ES-I3 (cell line): Measurements from ENCODE around the gene STPG3.

Source experiments
- H3K36me3 ChIP-seq: 2 replicates; pipeline ENCODE4 v1.6.1; 2013; ENCODE audit warnings: mild to moderate bottlenecking, low read length, control low read depth, moderate library complexity; ENCODE audit not compliant: insufficient read depth
- H3K4me1 ChIP-seq: 2 replicates; pipeline ENCODE4 v1.6.1; 2013; ENCODE audit warnings: mild to moderate bottlenecking, control low read depth, low read length; ENCODE audit not compliant: insufficient read depth
- H3K9ac ChIP-seq: 2 replicates; pipeline ENCODE4 v1.6.1; 2013; ENCODE audit warnings: low read depth, mild to moderate bottlenecking, low read length, moderate library complexity
- H3K9me3 ChIP-seq: 2 replicates; pipeline ENCODE4 v1.6.1; 2013; ENCODE audit warnings: mild to moderate bottlenecking, low read length, moderate library complexity; ENCODE audit not compliant: control insufficient read depth, insufficient read depth

The STPG3 gene

DNA sequence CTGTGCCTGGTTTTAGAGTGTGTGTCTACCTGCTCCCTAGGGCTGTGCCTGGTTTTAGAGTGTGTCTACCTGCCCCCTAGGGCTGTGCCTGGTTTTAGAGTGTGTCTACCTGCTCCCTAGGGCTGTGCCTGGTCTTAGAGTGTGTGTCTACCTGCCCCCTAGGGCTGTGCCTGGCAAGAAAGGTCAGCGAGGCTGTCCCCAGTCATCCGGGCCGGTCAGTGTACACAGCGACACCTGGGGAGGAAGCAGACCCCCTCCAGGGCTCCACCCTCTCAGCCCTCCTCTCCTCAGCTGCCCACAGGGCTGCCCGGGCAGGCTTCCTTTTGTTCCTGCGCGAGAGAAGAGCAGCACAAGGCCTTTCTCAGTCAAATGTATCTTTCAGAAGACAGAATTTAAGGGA is 46.9 kb downstream of the STPG3 start:
- Histone ChIP-seq H3K4me1 (peaks cover 22% of the 10 kb centered on the region), H3K36me3 (no peaks in the 10 kb centered on the region), H3K9ac (no peak overlapping the region)

DNA sequence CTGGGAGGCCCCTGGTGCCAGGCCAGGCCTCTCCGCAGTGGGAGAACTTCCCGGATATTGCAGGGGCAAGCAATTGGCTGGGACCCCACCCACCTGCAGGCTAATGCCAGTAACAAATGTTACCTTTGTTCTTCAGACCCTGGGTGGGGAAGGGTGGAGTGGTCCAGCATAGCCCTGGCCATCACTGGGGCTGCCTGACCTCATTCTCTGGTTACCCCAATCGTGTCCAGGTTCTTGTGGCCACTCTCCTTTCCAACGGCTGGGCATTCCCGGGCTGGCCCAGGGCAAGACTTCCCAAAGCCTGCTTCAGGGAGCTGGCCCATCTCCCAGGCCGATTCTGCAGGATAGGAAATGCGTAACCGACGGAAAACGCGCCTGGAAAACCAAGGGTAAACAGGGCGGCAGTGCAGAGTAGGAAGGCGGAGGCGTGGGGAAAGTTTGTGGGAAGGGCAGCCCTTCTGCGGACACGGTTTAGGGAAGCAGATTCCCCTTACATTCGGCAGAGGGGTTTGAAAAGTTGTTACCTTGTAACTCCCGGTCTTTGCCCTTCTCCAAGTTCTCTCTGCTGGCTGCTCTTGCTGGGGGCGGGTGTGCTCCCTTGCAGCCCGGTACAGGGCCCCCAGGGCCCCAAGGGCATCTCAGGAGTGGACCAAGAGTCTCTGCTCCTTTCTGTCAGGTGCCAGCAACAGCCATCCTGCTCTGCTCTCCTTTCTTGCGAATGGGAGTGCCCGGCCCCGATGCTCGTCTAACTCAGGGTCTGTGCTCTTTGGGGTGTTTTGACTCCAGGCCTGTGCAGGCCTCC is 47.5 kb downstream of the STPG3 start:
- Histone ChIP-seq H3K9ac (peak overlapping the region; percentile 76; the same call in 1 of the 2 replicates), H3K4me1 (peaks cover 22% of the 10 kb centered on the region), H3K36me3 (no peaks in the 10 kb centered on the region), H3K9me3 (peaks cover 8% of the 10 kb centered on the region; the same call in 1 of the 2 replicates)

More for the DNA sequence above, 46.9 kb downstream of the STPG3 start:
- H3K9me3 ChIP-seq = peaks cover 8% of the 10 kb centered on the region; the same call in 1 of the 2 replicates

GRCh38 chr9:137299203-137299565 is 48.1 kb downstream of the STPG3 start:
- peak overlapping the region; percentile 76; the same call in 1 of the 2 replicates for H3K9ac ChIP-seq
- H3K4me1 ChIP-seq = peaks cover 22% of the 10 kb centered on the region
- peaks cover 4% of the 10 kb centered on the region; the same call in 1 of the 2 replicates for H3K9me3 ChIP-seq
- H3K36me3 ChIP-seq = no peaks in the 10 kb centered on the region

DNA sequence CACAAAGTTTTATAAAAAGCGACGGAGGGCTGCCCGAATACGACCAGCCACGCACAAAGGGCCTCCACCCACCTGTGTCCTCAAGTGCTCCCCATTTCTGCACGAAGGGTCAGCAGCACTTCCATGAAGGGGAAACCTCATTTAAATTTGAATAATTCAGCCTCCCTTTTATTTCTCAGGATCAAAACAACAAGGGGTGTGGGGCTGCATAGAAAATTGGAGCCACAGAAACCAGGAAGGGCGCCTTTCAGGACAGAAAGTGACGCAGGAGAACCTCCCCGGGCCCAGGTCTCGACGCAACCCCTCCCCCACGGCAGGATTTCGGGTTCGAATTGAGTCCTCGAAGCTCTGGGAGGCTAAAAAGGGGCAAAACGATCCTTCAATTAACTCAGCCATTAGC is 48.9 kb downstream of the STPG3 start:
- peak overlapping the region; percentile 76; the same call in 1 of the 2 replicates for H3K9ac ChIP-seq
- H3K4me1 ChIP-seq = peaks cover 22% of the 10 kb centered on the region
- no peaks in the 10 kb centered on the region for H3K9me3 ChIP-seq
- H3K36me3 ChIP-seq = no peaks in the 10 kb centered on the region

DNA sequence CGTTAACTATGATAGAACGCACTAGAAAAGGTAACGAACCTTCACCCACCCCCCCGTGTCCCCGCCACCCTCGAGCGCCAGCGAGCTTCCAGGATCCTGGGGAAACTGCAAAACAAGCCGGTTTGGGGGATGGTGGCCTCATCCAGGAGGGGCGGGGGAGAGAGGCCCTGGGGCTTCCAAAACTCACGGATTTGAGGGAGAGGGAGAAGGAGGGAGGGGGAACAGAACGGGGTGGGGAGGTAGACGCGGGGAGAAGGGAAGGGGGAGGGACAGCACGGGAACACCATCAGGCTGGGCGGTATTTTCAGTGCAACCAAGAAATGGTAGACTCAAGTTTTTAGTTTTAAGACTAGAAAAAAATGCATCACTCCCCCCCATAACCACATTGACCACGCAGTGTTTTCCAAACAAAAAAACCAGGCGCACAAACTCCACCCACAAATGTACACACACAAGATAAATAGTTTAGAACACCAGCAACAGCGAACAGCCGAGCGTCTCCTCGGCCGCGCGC is 49.5 kb downstream of the STPG3 start:
- no peaks in the 10 kb centered on the region for H3K9me3 ChIP-seq
- peak overlapping the region; percentile 76 for H3K9ac ChIP-seq
- H3K4me1 ChIP-seq = peaks cover 26% of the 10 kb centered on the region
- H3K36me3 ChIP-seq = no peaks in the 10 kb centered on the region

GRCh38 chr9:137301081-137301947 is 50.2 kb downstream of the STPG3 start:
- Histone ChIP-seq H3K4me1 (peaks cover 31% of the 10 kb centered on the region), H3K36me3 (no peaks in the 10 kb centered on the region), H3K9me3 (no peaks in the 10 kb centered on the region), H3K9ac (peak overlapping the region; percentile 76)

DNA sequence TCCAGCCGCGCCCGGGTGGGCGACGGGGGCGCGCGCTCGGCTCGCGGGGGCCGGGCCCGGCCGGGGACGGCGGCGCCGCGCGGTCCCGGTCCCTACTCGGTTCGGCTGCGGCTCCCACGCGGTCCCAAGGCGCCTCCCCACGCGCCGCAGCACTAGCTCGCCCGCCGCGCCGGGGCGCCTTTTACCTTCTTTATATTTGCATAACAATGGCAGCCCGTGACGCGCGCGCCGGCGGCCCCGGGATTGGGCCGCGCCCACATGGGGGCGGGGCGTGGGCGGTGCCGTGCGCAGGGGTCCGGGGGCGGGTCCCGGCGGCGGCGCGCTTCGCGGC is 51.0 kb downstream of the STPG3 start, which contains the start of gene NRARP:
Gene NRARP (minus strand): TSS at position 154 of the 331 bp plus-strand sequence. CDS start 343 bp downstream, outside the sequence.
- Histone ChIP-seq H3K9ac (peak within 1 kb of the TSS; percentile 76), H3K9me3 (no peaks in the 10 kb centered on the region), H3K36me3 (no peaks in the 10 kb centered on the region), H3K4me1 (peaks cover 31% of the 10 kb centered on the region)

GRCh38 chr9:137302449-137303150 is 51.5 kb downstream of the STPG3 start:
- H3K9ac ChIP-seq = peak overlapping the region; percentile 46
- peaks cover 28% of the 10 kb centered on the region for H3K4me1 ChIP-seq
- H3K9me3 ChIP-seq = no peaks in the 10 kb centered on the region
- H3K36me3 ChIP-seq = no peaks in the 10 kb centered on the region
